Astrocyte of the hippocampus (primary cell): Measurements from ENCODE around the gene METTL13.
"Not testable (repeated sequence)": the region's sequence is repeated elsewhere in the genome, so short reads cannot be mapped to it uniquely, and the experiment has no call there.

Source experiments
- DNase-seq: peaks from one replicate; pipeline ENCODE4 v3.0.0; 2011; ENCODE audit warnings: low read depth, low spot score

Gene METTL13

GRCh38 chr1:171763764-171764163, 17.7 kb upstream of the METTL13 start:
- no peak for DNase-seq

GRCh38 chr1:171769171-171769570, 12.3 kb upstream of the METTL13 start:
- DNase-seq, result no peak

GRCh38 chr1:171769754-171770153, 11.7 kb upstream of the METTL13 start:
- no peak for DNase-seq

GRCh38 chr1:171772312-171772711, 9.1 kb upstream of the METTL13 start:
- DNase-seq, result no peak

GRCh38 chr1:171780583-171781175, 781 bp upstream of the METTL13 start:
- DNase-seq, result no peak

- no peak for DNase-seq
Observed at GRCh38 chr1:171783816-171784530, 2.5 kb downstream of the METTL13 start.

GRCh38 chr1:171784784-171785183, 3.3 kb downstream of the METTL13 start:
- DNase-seq, result no peak

- DNase-seq, result no peak
Observed at GRCh38 chr1:171785766-171786165, 4.3 kb downstream of the METTL13 start.

- no peak for DNase-seq
Observed at GRCh38 chr1:171786534-171786933, 5.1 kb downstream of the METTL13 start.

GRCh38 chr1:171787686-171788480, 6.4 kb downstream of the METTL13 start:
- DNase-seq, result no peak

- peak; percentile 94 for DNase-seq
Observed at GRCh38 chr1:171788696-171789095, 7.2 kb downstream of the METTL13 start.

- DNase-seq, result no peak
Observed at GRCh38 chr1:171790318-171790717, 8.9 kb downstream of the METTL13 start.

GRCh38 chr1:171792656-171793369, 11.4 kb downstream of the METTL13 start:
- no peak for DNase-seq

GRCh38 chr1:171793636-171794035, 12.2 kb downstream of the METTL13 start:
- DNase-seq, result no peak

- peak; percentile 63 for DNase-seq
Observed at GRCh38 chr1:171794085-171794484, 12.6 kb downstream of the METTL13 start.

GRCh38 chr1:171796592-171796991, 15.1 kb downstream of the METTL13 start:
- no peak for DNase-seq

GRCh38 chr1:171798311-171798710, 16.9 kb downstream of the METTL13 start:
- no peak for DNase-seq

- DNase-seq, result no peak
Observed at GRCh38 chr1:171798765-171799164, 17.3 kb downstream of the METTL13 start.

GRCh38 chr1:171799166-171799565, 17.7 kb downstream of the METTL13 start:
- DNase-seq, result no peak

- DNase-seq, result not testable (repeated sequence)
Observed at GRCh38 chr1:171799698-171800097, 18.2 kb downstream of the METTL13 start.

- no peak for DNase-seq
Observed at GRCh38 chr1:171800342-171800741, 18.9 kb downstream of the METTL13 start.

- DNase-seq, result no peak
Observed at GRCh38 chr1:171800851-171801250, 19.4 kb downstream of the METTL13 start.
